Measurements from ENCODE around the gene TRDMT1.

DNA sequence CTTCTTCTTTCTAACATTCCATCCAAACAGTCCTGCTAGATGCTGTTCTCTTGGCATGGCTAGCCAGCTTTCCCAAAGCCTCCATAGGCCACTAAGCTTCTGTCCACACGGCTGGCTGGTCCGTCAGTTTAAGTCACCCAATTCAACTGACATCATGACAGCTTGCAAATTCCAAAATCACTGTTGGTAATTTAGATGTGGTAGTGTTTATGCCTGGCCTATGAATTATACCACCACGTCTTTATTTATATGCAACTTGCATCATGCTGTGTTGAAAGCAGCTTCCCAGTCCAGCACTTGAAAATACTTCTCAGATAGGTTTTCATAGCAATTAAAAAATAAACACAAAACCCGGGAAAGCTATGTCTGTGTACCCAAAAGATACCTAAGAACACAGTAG lies 24.3 kb upstream of the TRDMT1 start:
- TF ChIP-seq, protein P1, sequence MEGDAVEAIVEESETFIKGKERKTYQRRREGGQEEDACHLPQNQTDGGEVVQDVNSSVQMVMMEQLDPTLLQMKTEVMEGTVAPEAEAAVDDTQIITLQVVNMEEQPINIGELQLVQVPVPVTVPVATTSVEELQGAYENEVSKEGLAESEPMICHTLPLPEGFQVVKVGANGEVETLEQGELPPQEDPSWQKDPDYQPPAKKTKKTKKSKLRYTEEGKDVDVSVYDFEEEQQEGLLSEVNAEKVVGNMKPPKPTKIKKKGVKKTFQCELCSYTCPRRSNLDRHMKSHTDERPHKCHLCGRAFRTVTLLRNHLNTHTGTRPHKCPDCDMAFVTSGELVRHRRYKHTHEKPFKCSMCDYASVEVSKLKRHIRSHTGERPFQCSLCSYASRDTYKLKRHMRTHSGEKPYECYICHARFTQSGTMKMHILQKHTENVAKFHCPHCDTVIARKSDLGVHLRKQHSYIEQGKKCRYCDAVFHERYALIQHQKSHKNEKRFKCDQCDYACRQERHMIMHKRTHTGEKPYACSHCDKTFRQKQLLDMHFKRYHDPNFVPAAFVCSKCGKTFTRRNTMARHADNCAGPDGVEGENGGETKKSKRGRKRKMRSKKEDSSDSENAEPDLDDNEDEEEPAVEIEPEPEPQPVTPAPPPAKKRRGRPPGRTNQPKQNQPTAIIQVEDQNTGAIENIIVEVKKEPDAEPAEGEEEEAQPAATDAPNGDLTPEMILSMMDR (IDR thresholded peaks at IDR 0.05) = no peak
- TF ChIP-seq EZH2 (IDR thresholded peaks at IDR 0.05) = no peak
- TF ChIP-seq EZH2phosphoT487 (IDR thresholded peaks at IDR 0.05) = no peak

Measured in neural progenitor cell (in vitro differentiated cells).